ENCODE results near the gene IGF1R. TPM values are rescaled to one million over a fixed set of nuclear protein-coding genes. Genes with fewer than 3 reads are reported as not detected.
A peak's percentile ranks its signal among the peaks of the same experiment; 100 is the strongest.

Gene IGF1R
- total and polyA plus RNA-seq, 2 of the 13 experiments (the other 11 are each of a cell fraction or from before 2014, with no cell fraction given), result 15.9 to 18.4 TPM

GRCh38 chr15:98823012-98823458 lies 174.7 kb downstream of the IGF1R start:
- DNase-seq (ENCODE audit: low spot score) (no peak), FAIRE-seq (no peak), ATAC-seq (no peak)
- no peak overlapping the region for H2AFZ ChIP-seq (ENCODE audit: low read length)
- ChIA-PET POLR2A (no interaction called here), CTCF (ENCODE audit: low intra/inter-chr PET ratio, low total read pairs) (no interaction called here)
- peaks cover 14% of the 10 kb centered on the region for H3K4me1 ChIP-seq (ENCODE audit: insufficient read depth, low read length)
- H3K9ac ChIP-seq (ENCODE audit: insufficient read depth, low read depth, low read length), result no peak overlapping the region
- H3K4me3 ChIP-seq (replicated peaks in 1 of 3; ENCODE audit: insufficient read depth in 1 of 3, low read depth in 2 of 3, low read length in 3 of 3), result no peak overlapping the region
- H3K9me3 ChIP-seq (ENCODE audit: low read length), result no peaks in the 10 kb centered on the region; the same call in 1 of the 2 replicates
- H3K36me3 ChIP-seq (replicated peaks in 1 of 2; ENCODE audit: control insufficient read depth in 1 of 2, insufficient read depth in 2 of 2, low read length in 2 of 2), result peaks cover 1 to 5% of the 10 kb centered on the region in 2 experiments; a peak in 3 of 5 replicates
- BruUV-seq (replicated peaks), result no TSS peak
- 97% methylated on average over 2 of the region's 2 CpGs for WGBS (ENCODE audit: low lambda C conversion rate)
- H4K20me1 ChIP-seq (ENCODE audit: insufficient read depth, low read length), result peaks cover 16% of the 10 kb centered on the region
- intact Hi-C loops (cut with micrococcal nuclease; ENCODE audit: unreplicated experiment) (no loop called here), in situ Hi-C loops (cut with HindIII; ENCODE audit: extremely low pct_ligation_motif_present, low pct_unique_long_range_greater_than_20kb) (no loop called here)
- no peak overlapping the region for H3K27ac ChIP-seq (ENCODE audit: extremely low read length, insufficient read depth, low read length)
- no peak overlapping the region for H3K4me2 ChIP-seq (ENCODE audit: low read depth, low read length)
- H3K27me3 ChIP-seq (ENCODE audit: control insufficient read depth in 1 of 2, insufficient read depth in 2 of 2, low read length in 2 of 2), result no peaks in the 10 kb centered on the region
- peaks cover 18% of the 10 kb centered on the region for H3K79me2 ChIP-seq (ENCODE audit: insufficient read depth, low read length)
- TF ChIP-seq HOMEZ (CRISPR knock-in tag; IDR thresholded peaks at IDR 0.05; ENCODE audit: low read depth), result peak; percentile 65; the same call in 1 of the 2 replicates
- no peak for TF ChIP-seq ZNF576 (CRISPR knock-in tag; IDR thresholded peaks at IDR 0.05)

GRCh38 chr15:98823616-98824015 lies 175.3 kb downstream of the IGF1R start:
- DNase-seq (ENCODE audit: low spot score), result no peak
- ChIA-PET CTCF (ENCODE audit: low intra/inter-chr PET ratio, low total read pairs) (no interaction called here), POLR2A (no interaction called here)
- no peak for FAIRE-seq
- H3K79me2 ChIP-seq (ENCODE audit: insufficient read depth, low read length), result peaks cover 18% of the 10 kb centered on the region
- in situ Hi-C loops (cut with HindIII; ENCODE audit: extremely low pct_ligation_motif_present, low pct_unique_long_range_greater_than_20kb) (no loop called here), intact Hi-C loops (cut with micrococcal nuclease; ENCODE audit: unreplicated experiment) (no loop called here)
- H3K9me3 ChIP-seq (ENCODE audit: low read length), result peaks cover 1% of the 10 kb centered on the region; the same call in 1 of the 2 replicates
- no peak overlapping the region for H3K27ac ChIP-seq (ENCODE audit: extremely low read length, insufficient read depth, low read length)
- no TSS peak for BruUV-seq (replicated peaks)
- no peaks in the 10 kb centered on the region for H3K27me3 ChIP-seq (ENCODE audit: control insufficient read depth in 1 of 2, insufficient read depth in 2 of 2, low read length in 2 of 2)
- no peak for ATAC-seq
- H2AFZ ChIP-seq (ENCODE audit: low read length), result no peak overlapping the region
- H3K4me2 ChIP-seq (ENCODE audit: low read depth, low read length), result no peak overlapping the region
- peaks cover 12% of the 10 kb centered on the region for H4K20me1 ChIP-seq (ENCODE audit: insufficient read depth, low read length)
- peaks cover 1 to 5% of the 10 kb centered on the region in 2 experiments; a peak in 3 of 5 replicates for H3K36me3 ChIP-seq (replicated peaks in 1 of 2; ENCODE audit: control insufficient read depth in 1 of 2, insufficient read depth in 2 of 2, low read length in 2 of 2)
- H3K9ac ChIP-seq (ENCODE audit: insufficient read depth, low read depth, low read length), result no peak overlapping the region
- no peak overlapping the region for H3K4me3 ChIP-seq (replicated peaks in 1 of 3; ENCODE audit: insufficient read depth in 1 of 3, low read depth in 2 of 3, low read length in 3 of 3)
- peaks cover 11% of the 10 kb centered on the region for H3K4me1 ChIP-seq (ENCODE audit: insufficient read depth, low read length)
- TF ChIP-seq TCF12 (IDR thresholded peaks at IDR 0.05), result no peak
- no peak for TF ChIP-seq TCF12 (CRISPR knock-in tag; IDR thresholded peaks at IDR 0.05)
- no peak for TF ChIP-seq ZNF263 (CRISPR knock-in tag; IDR thresholded peaks at IDR 0.05)
- no peak for TF ChIP-seq ZXDC (CRISPR knock-in tag; IDR thresholded peaks at IDR 0.05)
- TF ChIP-seq ONECUT2 (CRISPR knock-in tag; IDR thresholded peaks at IDR 0.05), result no peak
- TF ChIP-seq GFI1 (CRISPR knock-in tag; IDR thresholded peaks at IDR 0.05; ENCODE audit: borderline replicate concordance), result no peak
- no peak for TF ChIP-seq TFE3 (CRISPR knock-in tag; IDR thresholded peaks at IDR 0.05)
- no peak for TF ChIP-seq TEAD3 (CRISPR knock-in tag; optimal IDR thresholded peaks at IDR 0.05; ENCODE audit: borderline replicate concordance)
- no peak for TF ChIP-seq ZNF275 (CRISPR knock-in tag; IDR thresholded peaks at IDR 0.05; ENCODE audit: borderline replicate concordance)
- TF ChIP-seq ZNF713 (CRISPR knock-in tag; IDR thresholded peaks at IDR 0.05), result no peak
